Mesendoderm (in vitro differentiated cells): ENCODE data around the gene GGA2.
"Not testable (repeated sequence)": the region's sequence is repeated elsewhere in the genome, so short reads cannot be mapped to it uniquely, and the experiment has no call there.

ENCODE experiments used
- DNase-seq: peaks from one replicate; pipeline ENCODE4 v3.0.0; 2013
- H2AK5ac ChIP-seq: 2 replicates; pipeline ENCODE4 v1.6.1; 2013; ENCODE audit warnings: low read length, inconsistent platforms
- H2BK120ac ChIP-seq: 2 replicates; pipeline ENCODE4 v1.6.1; 2013; ENCODE audit warnings: low read depth, mild to moderate bottlenecking, low read length, moderate library complexity, mixed read lengths
- H2BK15ac ChIP-seq: replicated peaks from 2 replicates; pipeline ENCODE4 v1.6.1; 2013; ENCODE audit warnings: low read depth, mild to moderate bottlenecking, moderate library complexity
- H2BK5ac ChIP-seq: 2 replicates; pipeline ENCODE4 v1.6.1; 2013; ENCODE audit warnings: low read length, inconsistent platforms
- H3K18ac ChIP-seq: 2 replicates; pipeline ENCODE4 v1.6.1; 2013; ENCODE audit warnings: mild to moderate bottlenecking, low read length, mixed read lengths
- H3K23ac ChIP-seq: one replicate; pipeline ENCODE4 v1.6.1; 2013; ENCODE audit warnings: low read length
- H3K27ac ChIP-seq: 2 replicates; pipeline ENCODE4 v1.5.1; 2013; ENCODE audit warnings: low read depth, mild to moderate bottlenecking, inconsistent platforms, low read length, moderate library complexity
- H3K27me3 ChIP-seq: 2 replicates; pipeline ENCODE4 v1.6.1; 2013; ENCODE audit warnings: low read length, control low read depth, mild to moderate bottlenecking, inconsistent platforms; ENCODE audit not compliant: insufficient read depth, poor library complexity
- H3K36me3 ChIP-seq: 2 replicates; pipeline ENCODE4 v1.6.1; 2013; ENCODE audit warnings: low read length, inconsistent platforms; ENCODE audit not compliant: control insufficient read depth, insufficient read depth
- H3K4ac ChIP-seq: one replicate; pipeline ENCODE4 v1.6.1; 2013; ENCODE audit warnings: low read depth, mild to moderate bottlenecking, low read length, moderate library complexity
- H3K4me1 ChIP-seq: 2 replicates; pipeline ENCODE4 v1.6.1; 2013; ENCODE audit warnings: low read depth, low read length, inconsistent platforms; ENCODE audit not compliant: control insufficient read depth
- H3K4me2 ChIP-seq: 2 replicates; pipeline ENCODE4 v1.6.1; 2013; ENCODE audit warnings: low read length
- H3K4me3 ChIP-seq: 2 replicates; pipeline ENCODE4 v1.5.1; 2013; ENCODE audit warnings: mild to moderate bottlenecking, low read length
- H3K56ac ChIP-seq: one replicate; pipeline ENCODE4 v1.6.1; 2013; ENCODE audit warnings: low read length
- H3K79me1 ChIP-seq: 2 replicates; pipeline ENCODE4 v1.6.1; 2013; ENCODE audit warnings: low read length, inconsistent platforms
- H3K79me2 ChIP-seq: 2 replicates; pipeline ENCODE4 v1.6.1; 2013; ENCODE audit warnings: mild to moderate bottlenecking, low read length; ENCODE audit not compliant: control insufficient read depth, insufficient read depth
- H3K9ac ChIP-seq: 2 replicates; pipeline ENCODE4 v1.6.1; 2013; ENCODE audit warnings: low read length, inconsistent platforms
- H4K5ac ChIP-seq: one replicate; pipeline ENCODE4 v1.6.1; 2013; ENCODE audit warnings: low read length
- H4K8ac ChIP-seq: one replicate; pipeline ENCODE4 v1.6.1; 2013; ENCODE audit warnings: low read depth, mild to moderate bottlenecking, control low read depth, low read length, moderate library complexity
- WGBS: extraction: QIAGEN DNeasy Blood & Tissue Kit; methylation state at CpG from one replicate; pipeline ENCODE4 v1.1.7; 2013; ENCODE audit warnings: low lambda C conversion rate, missing lambda C conversion rate; ENCODE audit not compliant: insufficient coverage; ENCODE audit errors: extremely low coverage; 5-methylcytosine and 5-hydroxymethylcytosine counted together

GGA2 gene

DNA sequence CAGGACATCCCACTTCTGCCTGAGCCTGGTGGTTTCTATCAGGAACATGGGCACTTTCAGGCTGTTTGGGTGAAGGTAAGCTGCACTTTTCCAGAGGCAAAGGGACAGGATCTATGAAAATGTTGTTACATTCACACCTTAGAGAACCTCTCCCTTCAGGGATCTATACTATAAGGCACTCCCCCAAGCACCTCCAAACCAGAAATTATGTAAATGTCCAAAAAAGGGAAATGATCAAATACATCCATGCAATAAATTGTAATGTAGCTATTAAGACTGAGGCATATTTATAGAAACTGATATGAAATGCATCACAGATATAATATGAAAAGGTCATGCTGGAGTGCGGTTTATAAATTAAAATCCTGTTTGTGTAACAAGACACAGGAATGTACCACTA lies 34.0 kb downstream of the GGA2 start:
- no peak overlapping the region for H3K27ac ChIP-seq

DNA sequence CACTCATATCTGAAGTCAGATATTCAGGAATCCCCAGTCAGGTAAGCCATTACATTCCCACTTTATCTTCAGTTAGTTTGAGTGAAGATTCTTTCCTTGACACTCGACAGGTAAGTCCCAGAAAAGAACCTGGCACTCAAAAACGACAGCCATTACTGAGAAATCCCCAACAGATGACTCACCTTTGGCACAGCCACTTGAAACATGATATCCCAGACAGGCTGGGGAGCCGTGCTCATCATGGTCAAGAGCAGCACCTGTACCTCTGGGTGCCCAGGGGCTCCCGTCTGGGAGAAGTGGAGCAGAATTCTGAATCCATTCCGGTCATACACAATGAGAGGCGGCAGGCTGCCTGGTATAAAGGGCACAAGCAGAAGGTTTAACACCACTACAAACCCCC lies 40.5 kb downstream of the GGA2 start:
- Histone ChIP-seq H3K23ac (no peak overlapping the region), H3K79me2 (no peaks in the 10 kb centered on the region), H3K18ac (no peak overlapping the region), H3K79me1 (no peaks in the 10 kb centered on the region), H2BK15ac (no peak overlapping the region), H3K56ac (no peak overlapping the region), H3K4ac (no peak overlapping the region), H3K4me3 (no peak overlapping the region), H2AK5ac (no peak overlapping the region), H3K9ac (no peak overlapping the region), H4K8ac (no peak overlapping the region), H4K5ac (no peak overlapping the region), H3K27ac (no peak overlapping the region), H3K4me1 (no peaks in the 10 kb centered on the region), H3K27me3 (no peaks in the 10 kb centered on the region), H3K4me2 (no peak overlapping the region), H3K36me3 (peaks cover 12% of the 10 kb centered on the region), H2BK120ac (no peak overlapping the region), H2BK5ac (no peak overlapping the region)
- DNase-seq: peak; percentile 19
- WGBS: no CpG with 5 or more reads among the region's 6 CpGs

More for the DNA sequence above, 34.0 kb downstream of the GGA2 start:
- Histone ChIP-seq H4K5ac (no peak overlapping the region), H3K9ac (no peak overlapping the region), H3K18ac (no peak overlapping the region), H3K56ac (no peak overlapping the region), H3K27me3 (no peaks in the 10 kb centered on the region), H3K36me3 (peaks cover 21% of the 10 kb centered on the region), H2AK5ac (no peak overlapping the region), H3K79me2 (no peaks in the 10 kb centered on the region), H4K8ac (no peak overlapping the region), H3K79me1 (no peaks in the 10 kb centered on the region), H3K4me1 (no peaks in the 10 kb centered on the region), H2BK15ac (no peak overlapping the region), H3K23ac (no peak overlapping the region), H3K4ac (no peak overlapping the region), H3K4me2 (no peak overlapping the region), H2BK120ac (no peak overlapping the region), H3K4me3 (no peak overlapping the region), H2BK5ac (no peak overlapping the region)
- no peak for DNase-seq
- no CpG with 5 or more reads among the region's 1 CpG for WGBS

DNA sequence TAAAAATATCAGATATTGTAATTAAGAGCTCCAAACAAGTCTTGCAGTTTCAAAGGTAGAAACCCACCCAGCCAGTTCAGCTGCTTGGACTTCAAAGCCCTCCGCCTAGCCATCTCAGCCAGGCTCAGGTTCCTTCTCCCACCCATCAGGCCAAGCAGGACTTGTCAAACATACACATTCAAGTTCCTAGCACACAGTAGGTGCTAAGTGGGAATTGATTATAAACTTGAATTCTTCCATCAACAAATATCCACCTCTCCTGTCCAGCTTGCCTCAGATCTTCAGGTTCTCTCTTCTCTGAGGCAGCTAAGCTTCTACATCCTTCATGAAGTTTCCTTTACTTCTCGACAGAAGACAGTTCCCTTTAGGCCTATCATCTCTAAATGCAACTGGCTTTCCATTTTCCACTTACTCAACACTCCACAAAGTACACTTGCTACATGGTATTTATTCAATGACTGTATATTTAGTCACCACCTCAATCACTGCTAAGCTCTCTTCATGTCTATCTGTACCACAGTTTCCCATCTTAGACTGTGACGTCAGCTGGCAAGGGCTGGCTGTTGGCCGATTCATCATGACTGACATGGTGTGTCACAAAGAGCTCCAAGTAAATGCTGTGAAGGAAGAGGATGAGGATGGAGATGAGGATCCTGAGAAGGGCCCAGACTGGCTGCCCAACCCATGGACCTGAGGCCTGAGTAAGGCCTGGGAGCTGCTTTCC lies 44.0 kb downstream of the GGA2 start:
- no peak overlapping the region for H3K4me3 ChIP-seq
- H2BK5ac ChIP-seq: no peak overlapping the region
- no peak overlapping the region for H3K27ac ChIP-seq
- no peak for DNase-seq
- H3K79me1 ChIP-seq: no peaks in the 10 kb centered on the region
- no peaks in the 10 kb centered on the region for H3K27me3 ChIP-seq
- no peak overlapping the region for H2BK120ac ChIP-seq
- WGBS: no CpG with 5 or more reads among the region's 4 CpGs
- H2AK5ac ChIP-seq: no peak overlapping the region
- no peak overlapping the region for H3K9ac ChIP-seq
- no peak overlapping the region for H3K4ac ChIP-seq
- no peak overlapping the region for H4K8ac ChIP-seq
- H3K23ac ChIP-seq: no peak overlapping the region
- H2BK15ac ChIP-seq: no peak overlapping the region
- no peak overlapping the region for H3K4me2 ChIP-seq
- no peaks in the 10 kb centered on the region for H3K4me1 ChIP-seq
- peaks cover 11% of the 10 kb centered on the region for H3K36me3 ChIP-seq
- H3K56ac ChIP-seq: no peak overlapping the region
- H3K18ac ChIP-seq: no peak overlapping the region
- no peak overlapping the region for H4K5ac ChIP-seq
- no peaks in the 10 kb centered on the region for H3K79me2 ChIP-seq

DNA sequence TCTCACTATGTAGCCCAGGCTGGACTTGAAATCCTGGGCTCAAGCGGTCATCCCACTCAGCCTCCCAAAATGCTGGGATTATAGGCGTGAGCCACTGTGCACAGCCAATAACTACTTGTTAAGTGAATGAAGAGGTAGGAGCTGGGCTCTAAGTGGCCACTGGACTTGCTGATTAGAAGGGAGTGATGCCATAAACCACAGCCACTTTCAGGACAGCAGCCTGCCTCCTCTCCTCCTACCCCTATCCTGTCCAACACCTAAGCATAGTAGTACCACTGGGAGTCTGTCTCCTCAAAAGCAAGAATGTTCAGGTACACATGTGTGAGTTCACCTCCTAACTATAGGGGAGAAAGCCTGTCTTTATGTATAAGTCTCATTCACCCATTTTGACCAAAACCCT lies 45.1 kb downstream of the GGA2 start:
- Histone ChIP-seq H3K27ac (no peak overlapping the region), H3K18ac (no peak overlapping the region), H3K27me3 (no peaks in the 10 kb centered on the region), H2AK5ac (no peak overlapping the region), H4K8ac (no peak overlapping the region), H3K9ac (no peak overlapping the region), H3K23ac (no peak overlapping the region), H3K4me1 (no peaks in the 10 kb centered on the region), H3K36me3 (peaks cover 11% of the 10 kb centered on the region), H3K4me2 (no peak overlapping the region), H2BK120ac (no peak overlapping the region), H4K5ac (no peak overlapping the region), H3K4ac (no peak overlapping the region), H2BK15ac (no peak overlapping the region), H3K79me2 (no peaks in the 10 kb centered on the region), H2BK5ac (no peak overlapping the region), H3K79me1 (no peaks in the 10 kb centered on the region), H3K56ac (no peak overlapping the region), H3K4me3 (no peak overlapping the region)
- DNase-seq: no peak
- no CpG with 5 or more reads among the region's 2 CpGs for WGBS

DNA sequence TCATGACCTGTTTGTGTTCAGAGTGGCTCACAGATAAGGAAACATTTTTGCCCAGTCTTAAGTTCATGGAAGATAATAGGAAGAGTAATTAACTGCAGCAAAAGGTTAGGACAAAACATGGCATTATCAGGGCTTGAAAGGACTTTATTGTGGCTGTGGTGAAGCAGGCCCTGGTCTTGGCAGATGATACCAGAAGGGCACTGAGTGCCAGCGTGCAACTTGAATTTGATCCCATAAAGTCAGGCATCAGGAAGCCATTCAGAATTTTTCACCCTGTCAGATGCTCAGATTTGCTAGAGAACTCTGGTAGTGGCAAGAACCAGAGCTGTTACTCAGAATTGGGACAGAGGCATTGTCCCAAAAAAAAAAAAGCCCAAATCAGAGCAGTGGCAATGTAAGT lies 46.1 kb downstream of the GGA2 start:
- Histone ChIP-seq H3K56ac (no peak overlapping the region), H3K79me1 (no peaks in the 10 kb centered on the region), H4K8ac (no peak overlapping the region), H3K4me2 (no peak overlapping the region), H2AK5ac (no peak overlapping the region), H2BK15ac (no peak overlapping the region), H3K23ac (no peak overlapping the region), H3K4me3 (no peak overlapping the region), H3K18ac (no peak overlapping the region), H3K79me2 (no peaks in the 10 kb centered on the region), H4K5ac (no peak overlapping the region), H3K36me3 (peaks cover 11% of the 10 kb centered on the region), H3K4ac (no peak overlapping the region), H3K4me1 (no peaks in the 10 kb centered on the region), H3K27ac (no peak overlapping the region), H3K9ac (no peak overlapping the region), H2BK5ac (no peak overlapping the region), H2BK120ac (no peak overlapping the region), H3K27me3 (no peaks in the 10 kb centered on the region)
- no CpG with 5 or more reads among the region's 1 CpG for WGBS
- no peak for DNase-seq

DNA sequence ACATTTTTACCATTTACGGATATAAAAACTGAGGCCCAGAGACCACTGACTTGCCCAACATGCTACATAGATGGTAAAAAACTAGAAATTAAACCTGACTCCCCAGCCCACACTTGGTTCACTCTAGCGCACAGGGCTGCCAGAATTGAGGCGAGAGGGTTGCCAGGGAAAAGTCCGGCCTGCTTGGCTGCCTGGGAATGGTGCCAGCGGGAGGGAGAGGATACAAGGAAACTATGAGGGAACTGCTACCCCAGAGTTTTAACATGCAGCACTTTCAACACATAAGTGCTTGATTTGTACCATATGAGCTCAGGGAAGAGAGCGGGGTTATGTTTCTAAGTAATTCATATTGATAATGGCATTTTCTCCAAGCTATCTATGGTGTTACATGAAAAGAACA lies 47.3 kb downstream of the GGA2 start:
- not testable (repeated sequence) for H3K4me3 ChIP-seq, H3K56ac ChIP-seq, H2BK120ac ChIP-seq, H3K23ac ChIP-seq, H3K9ac ChIP-seq, H4K5ac ChIP-seq, H2BK5ac ChIP-seq, H2AK5ac ChIP-seq, H4K8ac ChIP-seq, H2BK15ac ChIP-seq, H3K36me3 ChIP-seq, H3K79me1 ChIP-seq, H3K4me1 ChIP-seq, H3K27ac ChIP-seq, H3K27me3 ChIP-seq, H3K4ac ChIP-seq, DNase-seq, H3K79me2 ChIP-seq, H3K18ac ChIP-seq, H3K4me2 ChIP-seq
- no CpG with 5 or more reads among the region's 6 CpGs for WGBS
